Esophagus muscularis mucosa (tissue), 4 donors: Measurements from ENCODE around the gene AQP11. TPM values are rescaled to one million over a fixed set of nuclear protein-coding genes. Genes with fewer than 3 reads are reported as not detected.
A peak's percentile ranks its signal among the peaks of the same experiment; 100 is the strongest.

Source experiments
- DNase-seq: peaks from one replicate; pipeline ENCODE4 v3.0.0-alpha.2; 2017; ENCODE audit errors: extremely low spot score
- H3K27ac ChIP-seq, 4 donors: fragments of 200-600 bp; sonication (generic); replicated peaks in 1 of 4; 1 replicate in 3 of 4; 2 replicates in 1 of 4; pipeline ENCODE4 v1.5.1; 2016 to 2019; ENCODE audit warnings: mild to moderate bottlenecking in 1 of 4
- H3K27me3 ChIP-seq, 4 donors: fragments of 200-600 bp; sonication (generic); one replicate each; pipeline versions ENCODE4 v1.5.1 to v1.6.0; 2016 to 2019
- H3K36me3 ChIP-seq, 4 donors: fragments of 200-600 bp; sonication (generic); one replicate each; pipeline ENCODE4 v1.5.1; 2016 to 2019
- H3K4me1 ChIP-seq, 4 donors: fragments of 200-600 bp; sonication (generic); one replicate each; pipeline ENCODE4 v1.5.1; 2016 to 2019
- H3K4me3 ChIP-seq, 4 donors: fragments of 200-600 bp; sonication (generic); 1 replicate in 2 of 4; 2 replicates in 2 of 4; pipeline ENCODE4 v1.5.1; 2016 to 2019; ENCODE audit warnings: mild to moderate bottlenecking in 4 of 4, moderate library complexity in 1 of 4
- H3K9me3 ChIP-seq, 4 donors: fragments of 200-600 bp; sonication (generic); 1 replicate in 3 of 4; 2 replicates in 1 of 4; pipeline ENCODE4 v1.5.1; 2016 to 2019
- EP300 ChIP-seq: sonication (generic); formaldehyde crosslinking; IDR thresholded peaks from one replicate; pipeline ENCODE4 v1.6.1; 2017; ENCODE audit warnings: antibody characterized with exemption
- POLR2A ChIP-seq: fragments of 450-650 bp; IDR thresholded peaks from one replicate; pipeline ENCODE4 v1.6.1; 2017; ENCODE audit warnings: antibody characterized with exemption, moderate library complexity, mild to moderate bottlenecking, low read depth
- POLR2AphosphoS5 ChIP-seq, 2 donors: sonication (generic); formaldehyde crosslinking; IDR thresholded peaks; one replicate each; pipeline ENCODE4 v1.6.1; 2017; ENCODE audit warnings: antibody characterized with exemption in 2 of 2
- WGBS: methylation state at CpG from one replicate; pipeline ENCODE4 v1.1.5; 2018; 5-methylcytosine and 5-hydroxymethylcytosine counted together
- intact Hi-C: fragments of 100-400 bp; cut with DNase I; formaldehyde crosslinking; loops from one replicate; pipeline ENCODE4 v1.15.1; 2023
- total RNA-seq, 4 donors: library from RNA; depleted of rRNA; stranded (reverse); fragments of >200 nt; gene quantifications; one replicate each; pipeline versions ENCODE4 v1.1.0 to v1.2.1, GENCODE V29; 2016
- TF ChIP-seq, protein P1 (sequence below), 3 experiments: fragments of 200-600 bp in 2 of 3; fragments of 450-650 bp in 1 of 3; sonication (generic) in 2 of 3; IDR thresholded peaks; one replicate each; pipeline ENCODE4 v1.5.1; 2017 to 2019; ENCODE audit warnings: antibody characterized with exemption in 3 of 3, mild to moderate bottlenecking in 2 of 3, moderate library complexity in 1 of 3

Gene AQP11
- total RNA-seq, 4 donors from 2014 or later: under 0.01 to 0.69 (median 0.18) TPM

GRCh38 chr11:77636731-77637344 lies 47.1 kb downstream of the AQP11 start:
- Histone ChIP-seq H3K4me1 (peaks cover 20 to 31% (median 30%) of the 10 kb centered on the region in 4 donors), H3K36me3 (no peaks in the 10 kb centered on the region), H3K9me3 (no peaks in the 10 kb centered on the region), H3K27ac (peak overlapping the region; percentile 79 to 86 (median 81)), H3K27me3 (no peaks in the 10 kb centered on the region), H3K4me3 (peak overlapping the region; percentile 79 to 91 (median 87))
- no peak for DNase-seq
- WGBS: 5% methylated on average over 13 of the region's 14 CpGs
- intact Hi-C loops: no loop called here
- TF ChIP-seq EP300: no peak

- Histone ChIP-seq H3K27me3 (no peaks in the 10 kb centered on the region), H3K4me1 (peaks cover 20 to 31% (median 30%) of the 10 kb centered on the region in 4 donors), H3K36me3 (no peaks in the 10 kb centered on the region), H3K9me3 (no peaks in the 10 kb centered on the region), H3K27ac (peak within 1 kb of the TSS; percentile 79 to 86 (median 81)), H3K4me3 (peak within 1 kb of the TSS; percentile 79 to 91 (median 87))
- DNase-seq: peak; percentile 95
- WGBS: 1% methylated on average over 16 of the region's 41 CpGs
- intact Hi-C loops: no loop called here
- TF ChIP-seq POLR2A (no peak), POLR2AphosphoS5 (IDR thresholded peaks at IDR 0.05) (peak; percentile 89 to 90), EP300 (no peak)
- TF ChIP-seq, protein P1, sequence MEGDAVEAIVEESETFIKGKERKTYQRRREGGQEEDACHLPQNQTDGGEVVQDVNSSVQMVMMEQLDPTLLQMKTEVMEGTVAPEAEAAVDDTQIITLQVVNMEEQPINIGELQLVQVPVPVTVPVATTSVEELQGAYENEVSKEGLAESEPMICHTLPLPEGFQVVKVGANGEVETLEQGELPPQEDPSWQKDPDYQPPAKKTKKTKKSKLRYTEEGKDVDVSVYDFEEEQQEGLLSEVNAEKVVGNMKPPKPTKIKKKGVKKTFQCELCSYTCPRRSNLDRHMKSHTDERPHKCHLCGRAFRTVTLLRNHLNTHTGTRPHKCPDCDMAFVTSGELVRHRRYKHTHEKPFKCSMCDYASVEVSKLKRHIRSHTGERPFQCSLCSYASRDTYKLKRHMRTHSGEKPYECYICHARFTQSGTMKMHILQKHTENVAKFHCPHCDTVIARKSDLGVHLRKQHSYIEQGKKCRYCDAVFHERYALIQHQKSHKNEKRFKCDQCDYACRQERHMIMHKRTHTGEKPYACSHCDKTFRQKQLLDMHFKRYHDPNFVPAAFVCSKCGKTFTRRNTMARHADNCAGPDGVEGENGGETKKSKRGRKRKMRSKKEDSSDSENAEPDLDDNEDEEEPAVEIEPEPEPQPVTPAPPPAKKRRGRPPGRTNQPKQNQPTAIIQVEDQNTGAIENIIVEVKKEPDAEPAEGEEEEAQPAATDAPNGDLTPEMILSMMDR (IDR thresholded peaks at IDR 0.05): peak in 1 of 3 experiments; percentile 11
These were observed 47.8 kb downstream of the AQP11 start, which contains the start of gene CLNS1A for GRCh38 chr11:77637345-77638165. CLNS1A (minus strand) TSS chr11:77637794; CDS start chr11:77637714, 80 bp downstream.

GRCh38 chr11:77642228-77642627 lies 52.5 kb downstream of the AQP11 start:
- no peak overlapping the region for H3K27ac ChIP-seq
- no peaks in the 10 kb centered on the region for H3K36me3 ChIP-seq
- 92% methylated on average over 2 of the region's 2 CpGs for WGBS
- no peak for TF ChIP-seq POLR2AphosphoS5 (IDR thresholded peaks at IDR 0.05)
- no peak for TF ChIP-seq POLR2A
- TF ChIP-seq EP300: no peak
- TF ChIP-seq, protein P1 (IDR thresholded peaks at IDR 0.05): no peak
- intact Hi-C loops: no loop called here
- no peaks in the 10 kb centered on the region for H3K9me3 ChIP-seq
- no peak for DNase-seq
- H3K27me3 ChIP-seq: peaks cover 0 to 4% (median 0%) of the 10 kb centered on the region in 4 donors
- H3K4me1 ChIP-seq: peaks cover 4 to 6% (median 6%) of the 10 kb centered on the region in 4 donors
- H3K4me3 ChIP-seq: no peak overlapping the region

DNA sequence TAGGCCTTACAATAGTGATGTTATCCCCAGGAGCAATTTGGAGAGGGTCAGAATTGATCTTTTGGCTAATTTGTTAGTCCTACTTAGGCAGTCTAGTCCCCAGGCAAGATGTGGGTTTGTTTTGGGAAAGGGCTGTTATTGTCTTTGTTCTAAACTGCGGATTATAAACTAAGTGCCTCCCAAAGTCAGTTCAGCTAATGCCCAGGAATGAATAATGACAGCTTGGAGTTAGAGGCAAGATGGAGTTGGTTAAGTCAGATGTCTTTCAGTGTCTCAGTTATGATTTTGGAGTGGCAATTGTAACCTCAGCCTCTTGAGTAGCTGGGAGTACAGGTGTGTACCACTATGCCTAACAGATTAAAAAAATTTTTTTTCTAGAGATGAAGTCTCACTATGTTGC lies 55.1 kb downstream of the AQP11 start:
- WGBS: 100% methylated on average over 1 of the region's 1 CpG
- Histone ChIP-seq H3K27me3 (peaks cover 0 to 4% (median 0%) of the 10 kb centered on the region in 4 donors), H3K36me3 (no peaks in the 10 kb centered on the region), H3K9me3 (no peaks in the 10 kb centered on the region), H3K4me3 (no peak overlapping the region), H3K27ac (no peak overlapping the region), H3K4me1 (no peaks in the 10 kb centered on the region)
- intact Hi-C loops: no loop called here
- DNase-seq: no peak
- TF ChIP-seq EP300 (no peak), POLR2AphosphoS5 (IDR thresholded peaks at IDR 0.05) (no peak), POLR2A (no peak)
- TF ChIP-seq, protein P1 (IDR thresholded peaks at IDR 0.05): no peak

DNA sequence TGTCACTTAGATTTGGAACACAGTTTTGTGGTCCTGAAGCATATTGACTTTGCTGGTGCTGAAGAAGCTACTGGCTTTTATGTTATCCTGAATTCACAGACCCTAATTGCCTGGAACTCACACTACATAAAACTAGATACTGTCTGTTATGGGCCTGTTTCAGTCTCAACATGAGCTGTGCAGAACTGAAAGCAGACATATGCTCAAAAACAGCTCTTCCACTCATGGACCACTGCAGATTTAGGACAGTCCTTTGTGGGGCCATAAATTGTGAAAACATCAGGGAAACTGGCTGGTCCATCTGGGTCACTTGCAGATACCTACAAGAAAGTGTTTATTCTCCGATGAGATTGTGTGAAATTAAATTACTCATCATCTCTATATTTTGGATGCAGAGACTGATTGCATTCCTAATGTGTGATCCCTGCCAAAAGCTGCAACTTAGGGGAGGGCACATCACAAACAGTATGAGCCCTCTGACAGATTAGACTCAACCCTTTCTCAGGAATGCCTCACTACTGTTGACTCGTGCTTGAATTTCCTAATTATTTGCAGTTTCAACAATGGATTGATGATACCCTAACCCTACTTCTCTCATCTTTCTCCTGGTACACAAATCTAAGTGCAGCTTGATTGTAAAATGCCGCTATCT lies 58.0 kb downstream of the AQP11 start:
- H3K4me3 ChIP-seq: no peak overlapping the region
- H3K27me3 ChIP-seq: peaks cover 0 to 4% (median 0%) of the 10 kb centered on the region in 4 donors
- no peaks in the 10 kb centered on the region for H3K36me3 ChIP-seq
- no peak overlapping the region for H3K27ac ChIP-seq
- intact Hi-C loops: no loop called here
- no peak for TF ChIP-seq POLR2AphosphoS5 (IDR thresholded peaks at IDR 0.05)
- no peak for TF ChIP-seq POLR2A
- TF ChIP-seq, protein P1 (IDR thresholded peaks at IDR 0.05): no peak
- no peak for TF ChIP-seq EP300
- H3K4me1 ChIP-seq: no peaks in the 10 kb centered on the region
- WGBS: 78% methylated on average over 3 of the region's 3 CpGs
- H3K9me3 ChIP-seq: no peaks in the 10 kb centered on the region
- DNase-seq: no peak
